ENCODE data around the gene TWSG1.
A peak's percentile ranks its signal among the peaks of the same experiment; 100 is the strongest.

Gene TWSG1

GRCh38 chr18:9336827-9337226 is 2.3 kb downstream of the TWSG1 start:
- Histone ChIP-seq H3K27me3 (ENCODE audit: insufficient read depth, poor library complexity, severe bottlenecking) (no peaks in the 10 kb centered on the region), H3K4me3 (replicated peaks; ENCODE audit: insufficient read depth, low read length) (no peak overlapping the region), H3K27ac (replicated peaks) (no peak overlapping the region)
- DNase-seq (ENCODE audit: low read depth in 1 of 2, low spot score in 1 of 2) = no peak
- TF ChIP-seq POLR2AphosphoS5 (IDR thresholded peaks at IDR 0.05; ENCODE audit: low read depth) = no peak
- no peak for TF ChIP-seq REST (IDR thresholded peaks at IDR 0.05; ENCODE audit: insufficient replicate concordance, low read depth)
- TF ChIP-seq CTCF (IDR thresholded peaks at IDR 0.05; ENCODE audit: insufficient read depth, low read length) = no peak
- no peak for TF ChIP-seq SPI1 (IDR thresholded peaks at IDR 0.05; ENCODE audit: borderline replicate concordance, low read depth)

GRCh38 chr18:9337873-9338272 is 3.3 kb downstream of the TWSG1 start:
- no peak for TF ChIP-seq SPI1 (IDR thresholded peaks at IDR 0.05; ENCODE audit: borderline replicate concordance, low read depth)
- no peak for TF ChIP-seq POLR2AphosphoS5 (IDR thresholded peaks at IDR 0.05; ENCODE audit: low read depth)
- no peak for TF ChIP-seq GABPA (IDR thresholded peaks at IDR 0.05; ENCODE audit: low read depth)
- TF ChIP-seq CTCF (IDR thresholded peaks at IDR 0.05; ENCODE audit: insufficient read depth, low read length) = no peak
- TF ChIP-seq REST (IDR thresholded peaks at IDR 0.05; ENCODE audit: insufficient replicate concordance, low read depth) = no peak
- peak in 1 of 2 experiments; percentile 57 for DNase-seq (ENCODE audit: low read depth in 1 of 2, low spot score in 1 of 2)
- Histone ChIP-seq H3K27me3 (ENCODE audit: insufficient read depth, poor library complexity, severe bottlenecking) (no peaks in the 10 kb centered on the region), H3K27ac (replicated peaks) (no peak overlapping the region), H3K4me3 (replicated peaks; ENCODE audit: insufficient read depth, low read length) (no peak overlapping the region)

GRCh38 chr18:9340472-9340871 is 5.9 kb downstream of the TWSG1 start:
- no peak overlapping the region for H3K4me3 ChIP-seq (replicated peaks; ENCODE audit: insufficient read depth, low read length)
- no peak for DNase-seq (ENCODE audit: low read depth in 1 of 2, low spot score in 1 of 2)
- no peak for TF ChIP-seq POLR2AphosphoS5 (IDR thresholded peaks at IDR 0.05; ENCODE audit: low read depth)
- no peak for TF ChIP-seq REST (IDR thresholded peaks at IDR 0.05; ENCODE audit: insufficient replicate concordance, low read depth)
- TF ChIP-seq CTCF (IDR thresholded peaks at IDR 0.05; ENCODE audit: insufficient read depth, low read length) = no peak
- TF ChIP-seq SPI1 (IDR thresholded peaks at IDR 0.05; ENCODE audit: borderline replicate concordance, low read depth) = no peak
- no peak for TF ChIP-seq GABPA (IDR thresholded peaks at IDR 0.05; ENCODE audit: low read depth)
- no peak overlapping the region for H3K27ac ChIP-seq (replicated peaks)
- H3K27me3 ChIP-seq (ENCODE audit: insufficient read depth, poor library complexity, severe bottlenecking) = no peaks in the 10 kb centered on the region
